RCC 7860 (cell line): Measurements from ENCODE around the gene PBX1.
A peak's percentile ranks its signal among the peaks of the same experiment; 100 is the strongest.

ENCODE experiments used
- DNase-seq: peaks from one replicate; pipeline ENCODE4 v3.0.0-alpha.2; 2015; ENCODE audit warnings: low spot score
- FAIRE-seq: peaks from 2 replicates; lab custom pipeline; 2012; peaks lifted over from hg19 to GRCh38; lab: Jason Lieb, UNC

PBX1 gene

DNA sequence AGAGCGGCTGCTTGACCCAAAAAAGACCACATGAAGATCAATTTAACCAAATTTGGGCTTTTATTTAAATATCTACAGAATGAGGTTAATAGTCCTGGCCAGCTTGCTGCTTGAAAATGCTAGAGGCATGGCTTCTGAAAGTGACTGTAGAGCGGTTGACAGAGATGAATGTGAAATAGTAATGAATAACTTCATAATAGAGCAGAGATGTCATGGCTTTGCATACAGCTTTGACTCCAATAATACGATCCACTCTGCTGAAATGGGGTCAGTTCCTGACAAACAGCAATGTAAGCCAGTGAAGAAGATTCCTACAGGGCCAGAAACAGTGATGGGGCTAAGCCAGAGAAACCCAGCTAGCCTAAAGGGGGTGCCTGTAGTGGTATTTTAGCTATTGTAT, 183.8 kb downstream of the PBX1 start:
- FAIRE-seq (no peak), DNase-seq (no peak)

DNA sequence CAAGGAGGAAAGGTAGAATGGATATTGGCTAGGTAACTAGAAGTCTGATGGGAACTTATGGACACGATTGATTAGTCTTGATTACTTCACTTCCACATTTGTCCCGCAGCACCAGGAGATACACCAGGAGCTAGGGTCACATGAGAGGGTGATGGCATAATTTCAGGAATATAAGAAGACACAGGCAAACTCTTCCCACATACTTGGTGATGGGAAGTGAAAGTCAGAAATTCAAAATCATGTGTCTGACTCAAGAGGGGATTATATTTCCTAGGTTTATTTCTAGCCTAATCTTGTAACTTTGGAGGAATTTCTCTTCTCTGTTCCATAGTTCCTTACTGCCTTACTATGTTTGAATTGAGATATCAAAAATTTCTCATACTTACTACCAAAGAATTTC, 185.0 kb downstream of the PBX1 start:
- DNase-seq, result no peak
- no peak for FAIRE-seq

DNA sequence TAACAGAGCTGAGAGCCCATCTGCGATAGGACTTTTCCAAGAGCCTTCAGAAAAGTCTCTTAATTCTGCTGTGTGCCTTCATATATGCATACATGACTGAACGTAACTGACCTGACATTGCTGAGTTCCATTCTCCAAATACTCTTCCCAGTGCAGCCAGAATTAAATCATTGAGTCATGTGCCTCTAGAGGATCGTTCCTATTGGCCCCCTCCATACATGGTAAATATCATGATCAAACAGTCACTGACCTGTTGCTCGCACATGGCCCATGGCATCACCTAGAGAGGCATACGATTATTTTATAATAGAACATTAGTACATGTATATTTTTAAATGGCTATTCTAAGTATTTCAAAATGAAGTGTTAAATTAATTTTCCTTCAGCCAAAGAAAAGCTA, 186.8 kb downstream of the PBX1 start:
- no peak for DNase-seq

DNA sequence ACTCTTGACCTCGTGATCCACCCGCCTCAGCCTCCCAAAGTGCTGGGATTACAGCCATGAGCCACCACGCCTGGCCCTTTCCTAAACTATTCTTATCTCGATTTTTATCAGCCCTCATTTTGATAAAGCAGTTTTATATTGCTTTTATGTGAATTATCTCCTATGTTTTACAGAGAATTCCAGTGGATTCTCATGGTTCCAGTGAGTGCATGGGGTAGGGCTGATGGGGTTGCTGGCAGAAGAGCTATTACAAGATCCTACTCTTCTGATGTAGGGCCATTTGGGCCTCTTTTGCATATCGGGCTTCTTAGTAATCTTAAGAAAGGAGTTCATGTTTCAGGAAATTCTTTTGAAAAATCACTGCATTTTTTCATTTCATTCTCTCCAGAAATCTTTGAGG, 187.6 kb downstream of the PBX1 start:
- FAIRE-seq, result no peak

More for the DNA sequence above, 186.8 kb downstream of the PBX1 start:
- no peak for FAIRE-seq

DNA sequence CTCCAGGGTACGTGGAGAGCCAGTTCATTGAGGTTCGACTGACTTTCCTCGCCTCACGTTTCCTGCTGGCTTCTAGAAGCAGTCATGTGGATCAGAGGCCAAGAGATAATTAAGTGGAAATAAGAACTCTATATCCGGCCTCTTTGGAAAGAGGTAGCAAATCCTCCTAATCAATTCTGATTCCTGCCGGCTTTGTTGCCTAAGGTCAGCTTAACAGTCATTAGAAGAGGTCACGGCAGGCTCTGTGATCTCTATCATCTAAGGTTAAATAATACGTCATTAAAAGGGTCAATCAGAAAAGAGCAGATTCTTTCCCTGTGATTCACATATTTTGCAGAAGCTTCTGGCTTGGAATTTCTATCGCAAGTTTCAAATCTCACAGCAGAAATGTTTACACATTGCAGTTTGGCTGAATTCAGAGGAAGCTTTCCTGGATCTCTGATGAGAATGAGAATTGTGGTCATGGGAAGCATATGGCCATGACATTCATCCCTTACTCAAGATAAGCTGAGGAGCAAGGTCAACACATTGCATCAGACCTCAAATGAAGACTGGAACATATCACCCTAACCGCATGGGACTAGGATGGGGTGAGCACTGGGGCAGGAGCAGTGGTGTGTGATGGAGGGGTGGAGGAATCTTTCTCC, 189.4 kb downstream of the PBX1 start:
- FAIRE-seq (peak; percentile 99), DNase-seq (peak; percentile 98)

More for the DNA sequence above, 187.6 kb downstream of the PBX1 start:
- DNase-seq, result no peak

DNA sequence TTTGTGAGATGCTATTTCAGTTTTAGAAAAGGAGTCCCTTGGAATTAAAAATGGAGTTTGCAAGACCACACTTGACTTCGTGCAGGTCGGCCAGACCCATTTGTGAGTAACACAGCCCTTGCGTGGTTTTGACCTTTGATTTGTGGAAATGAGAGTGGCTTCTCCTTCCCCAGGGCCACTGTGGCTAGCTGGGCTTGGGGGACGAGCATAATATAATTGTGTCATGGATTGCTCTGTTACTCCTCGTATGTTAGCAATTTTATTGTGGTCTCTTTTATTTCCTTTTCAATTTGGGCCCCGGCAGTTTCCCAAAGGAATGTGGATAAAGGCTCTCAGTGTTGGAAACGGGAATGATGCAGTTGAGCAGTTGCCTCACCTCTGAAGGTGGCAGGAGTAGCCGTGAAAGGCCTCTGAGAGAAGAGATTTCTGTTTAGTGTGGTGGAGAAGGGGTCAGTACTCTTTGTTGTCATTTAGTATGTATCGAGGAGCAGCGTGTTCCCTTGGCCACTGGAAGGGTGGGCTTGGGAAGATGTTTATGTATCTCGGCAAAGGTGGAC, 194.6 kb downstream of the PBX1 start:
- no peak for DNase-seq
- no peak for FAIRE-seq

DNA sequence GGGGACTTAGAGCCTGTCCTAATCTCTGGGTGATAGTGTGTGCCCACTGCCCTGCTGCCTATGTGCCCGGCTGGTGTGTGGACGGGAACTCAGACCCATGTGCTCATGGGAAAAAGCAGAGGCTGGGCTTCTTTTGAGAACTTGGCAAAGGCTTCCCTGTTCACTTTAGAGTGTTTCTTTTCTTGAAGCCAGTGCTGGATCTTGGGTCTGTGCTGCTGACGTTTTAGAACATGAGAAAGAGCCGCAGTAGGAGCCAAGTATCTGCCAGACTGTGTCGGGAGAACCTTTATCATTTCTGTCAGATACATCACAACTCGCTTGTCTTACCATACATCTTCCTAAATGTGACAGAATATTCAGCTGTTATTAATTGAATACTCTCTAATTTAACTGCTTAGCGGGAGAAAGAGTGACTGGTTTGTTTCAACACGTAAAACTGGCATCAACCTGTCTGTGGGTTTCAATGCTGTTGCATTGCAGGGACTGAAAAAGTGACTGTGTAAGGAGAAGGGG, 195.2 kb downstream of the PBX1 start:
- DNase-seq, result no peak
- no peak for FAIRE-seq

DNA sequence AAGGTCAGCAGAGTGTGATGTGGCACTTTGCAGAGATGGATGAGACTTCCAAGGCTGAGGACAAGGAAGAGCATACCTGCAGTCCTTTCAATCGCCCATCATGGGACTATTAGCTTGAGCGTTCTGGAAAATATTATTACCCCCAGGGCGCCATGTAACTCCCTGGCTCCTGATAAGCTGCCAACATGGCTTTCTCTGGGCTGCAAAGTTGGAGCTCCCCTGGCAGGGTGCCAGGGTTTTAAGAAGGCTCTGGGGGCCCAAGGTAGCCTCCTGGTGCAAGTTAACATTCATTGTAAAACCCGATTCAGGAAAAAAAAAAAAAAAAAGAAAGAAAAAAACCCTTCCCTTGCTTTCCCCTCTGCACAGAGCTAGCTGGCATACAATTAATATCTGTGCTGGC, 196.7 kb downstream of the PBX1 start:
- FAIRE-seq (no peak), DNase-seq (no peak)

DNA sequence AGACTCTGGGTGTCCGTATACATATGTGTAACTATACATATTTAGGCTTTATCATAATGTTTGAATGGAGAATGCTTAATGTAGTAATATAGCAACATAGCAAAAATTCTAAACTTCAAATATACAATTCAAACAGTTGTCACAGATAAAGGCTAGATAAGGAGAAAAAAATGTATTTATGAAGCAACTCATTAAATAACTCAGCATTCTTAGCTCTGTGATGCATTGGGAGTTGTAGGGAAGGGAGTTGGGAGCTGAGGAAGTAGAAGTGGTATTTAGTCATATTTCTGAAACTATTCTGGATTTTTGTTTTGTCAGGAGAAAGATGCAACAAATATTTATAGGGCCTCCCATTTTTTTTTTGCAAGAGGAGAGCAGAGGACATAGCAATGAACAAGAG, 197.8 kb downstream of the PBX1 start:
- FAIRE-seq (no peak), DNase-seq (no peak)

DNA sequence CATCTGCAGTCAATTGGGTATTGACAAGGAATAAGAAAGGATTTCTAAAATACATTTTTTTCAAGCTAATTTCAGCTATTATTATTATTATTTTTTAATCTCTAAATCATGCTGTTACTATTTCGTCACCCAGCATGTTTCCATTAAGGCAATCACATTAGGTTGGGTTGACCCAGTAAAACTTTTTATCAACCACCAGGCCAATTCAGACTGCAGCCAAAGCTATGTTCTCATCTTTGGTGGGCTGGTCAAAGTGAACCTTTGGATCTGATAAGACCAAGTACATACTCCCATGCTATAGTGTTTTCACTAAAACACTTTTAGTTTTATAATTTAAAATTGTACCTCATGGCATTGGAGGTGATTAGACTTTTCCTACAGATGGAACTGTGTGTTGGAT, 198.6 kb downstream of the PBX1 start:
- FAIRE-seq, result no peak
- no peak for DNase-seq

DNA sequence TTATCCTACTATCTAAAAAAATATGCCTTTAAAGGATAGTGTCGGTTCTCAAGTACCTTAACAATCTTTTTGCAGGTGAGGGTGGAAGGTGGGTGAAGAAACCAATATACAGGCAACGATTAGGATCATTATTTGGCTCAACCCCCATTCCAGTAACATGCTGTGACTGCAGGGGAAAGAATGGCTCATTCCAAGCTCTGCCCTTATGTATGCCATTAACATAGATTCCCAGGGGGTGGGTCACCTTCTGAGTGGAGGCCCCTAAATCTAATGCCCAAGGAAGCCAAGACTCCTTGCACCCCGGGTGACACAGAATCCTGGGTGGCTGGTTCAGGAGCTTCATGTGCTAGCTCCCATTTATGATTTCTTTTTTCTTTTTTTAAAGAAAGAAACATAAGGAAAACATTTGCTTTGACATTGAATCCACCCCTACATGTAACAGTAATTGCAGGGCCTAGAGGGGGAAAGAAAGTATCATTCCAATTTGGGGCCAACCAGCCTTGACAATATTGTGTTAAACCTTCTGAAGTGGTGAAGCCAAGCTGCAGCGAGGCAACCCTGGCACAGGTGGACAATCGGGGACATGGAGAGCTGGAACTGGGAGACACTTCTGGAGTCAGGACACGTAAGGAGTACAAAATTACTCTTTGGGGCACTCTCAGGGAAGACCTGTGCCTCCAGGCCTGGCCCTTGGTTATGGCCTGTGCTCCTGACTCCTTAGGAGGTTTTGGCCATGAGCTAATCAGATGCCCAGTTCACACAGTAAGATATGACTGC, 200.3 kb downstream of the PBX1 start:
- no peak for FAIRE-seq
- DNase-seq, result no peak

DNA sequence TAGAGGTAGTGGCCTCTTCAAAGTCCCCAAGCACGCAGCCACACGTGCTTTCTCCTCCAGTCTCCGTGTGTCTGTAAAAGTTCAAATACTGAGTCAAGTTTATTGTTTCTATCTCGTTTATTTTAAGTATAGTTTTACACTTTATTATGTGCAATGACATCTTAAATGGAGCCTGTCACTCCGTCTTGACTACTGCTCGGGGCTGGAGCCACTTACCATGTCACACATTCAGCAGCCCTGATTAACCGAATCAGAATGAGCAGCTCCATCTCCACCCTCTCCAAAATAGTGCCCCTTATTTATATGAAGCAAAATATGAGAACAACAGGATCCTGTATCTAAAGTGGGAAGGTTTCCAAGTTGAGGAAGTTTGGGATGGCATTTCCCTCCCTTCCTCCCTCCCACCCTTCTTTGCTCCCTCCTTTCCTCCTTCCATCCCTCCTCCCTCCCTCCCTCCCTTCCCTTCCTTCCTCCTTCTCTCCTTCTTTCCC, 201.0 kb downstream of the PBX1 start:
- DNase-seq (no peak), FAIRE-seq (no peak)

DNA sequence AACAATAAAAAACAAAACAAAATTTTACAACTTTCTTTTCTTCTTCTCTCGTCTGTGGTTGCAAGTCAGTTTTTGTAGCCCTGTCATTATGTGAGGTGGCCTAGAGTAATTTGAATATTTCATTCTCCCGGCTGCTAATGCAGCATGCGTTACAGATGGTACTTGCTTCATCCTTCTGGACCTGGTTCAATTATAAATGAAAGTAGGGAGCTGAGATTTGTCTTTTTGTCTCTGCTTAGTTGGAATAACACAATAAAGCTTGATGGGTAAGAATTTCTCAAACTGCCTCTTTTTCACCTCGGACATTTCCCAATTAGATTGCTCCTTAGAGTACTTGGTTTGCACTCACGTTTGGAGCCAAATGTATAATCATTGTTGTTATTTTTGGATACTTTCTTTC, 201.6 kb downstream of the PBX1 start:
- FAIRE-seq (no peak), DNase-seq (no peak)

DNA sequence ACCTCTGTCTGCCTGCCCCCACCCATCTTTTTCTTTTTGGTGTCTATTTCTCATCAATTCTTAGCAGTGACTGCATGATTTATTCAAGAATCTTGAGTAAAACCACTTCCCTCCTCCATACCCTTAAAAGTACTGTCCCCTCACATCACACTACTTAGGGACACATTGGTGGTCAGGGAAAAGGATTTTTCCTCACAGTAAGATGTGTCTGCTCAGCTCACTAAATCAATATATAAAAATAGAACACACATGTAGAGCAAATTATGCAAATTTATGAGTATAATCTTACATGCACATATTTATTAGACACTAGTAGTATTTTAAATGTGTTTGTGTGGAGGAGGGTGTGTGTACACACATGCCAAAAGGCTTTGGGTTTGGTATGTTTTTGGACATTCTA, 202.0 kb downstream of the PBX1 start:
- FAIRE-seq (no peak), DNase-seq (no peak)

DNA sequence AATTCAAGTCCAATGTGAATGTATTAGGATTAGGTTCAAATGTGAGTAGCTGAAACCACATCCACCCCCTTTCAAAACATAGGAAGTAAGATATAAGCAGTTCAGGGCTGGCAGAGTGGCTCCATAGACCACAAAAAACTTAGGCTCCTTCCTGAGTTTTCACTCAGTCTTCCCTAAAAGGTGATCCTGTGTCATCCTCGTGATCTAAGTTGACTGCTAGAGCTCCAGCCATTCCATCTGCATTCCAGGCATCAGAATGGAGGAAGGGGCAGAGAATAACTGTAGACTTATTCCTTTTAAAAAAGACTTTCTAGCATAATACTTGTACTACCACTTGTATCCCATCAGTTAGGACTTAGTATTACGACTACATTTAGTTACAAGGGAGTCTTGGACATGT, 204.1 kb downstream of the PBX1 start:
- FAIRE-seq (no peak), DNase-seq (no peak)

DNA sequence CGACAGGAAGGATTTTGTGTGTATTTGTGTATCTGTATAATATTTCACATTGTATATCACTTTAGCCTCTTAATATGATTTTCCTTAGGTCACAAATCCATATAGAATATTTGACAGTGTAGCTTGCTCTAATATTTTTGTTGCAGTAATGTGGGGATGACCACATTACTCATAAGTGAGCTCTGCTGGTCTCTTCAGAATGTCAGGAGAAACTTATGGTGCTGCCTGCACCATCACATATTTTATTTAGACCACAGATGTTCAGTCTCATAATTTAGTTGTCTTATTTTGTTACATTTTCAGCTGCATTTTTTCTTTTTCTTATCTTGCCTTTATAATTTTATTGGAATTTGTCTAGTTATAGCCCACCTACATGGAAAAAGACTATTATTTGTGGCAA, 205.3 kb downstream of the PBX1 start:
- FAIRE-seq, result no peak
- no peak for DNase-seq

DNA sequence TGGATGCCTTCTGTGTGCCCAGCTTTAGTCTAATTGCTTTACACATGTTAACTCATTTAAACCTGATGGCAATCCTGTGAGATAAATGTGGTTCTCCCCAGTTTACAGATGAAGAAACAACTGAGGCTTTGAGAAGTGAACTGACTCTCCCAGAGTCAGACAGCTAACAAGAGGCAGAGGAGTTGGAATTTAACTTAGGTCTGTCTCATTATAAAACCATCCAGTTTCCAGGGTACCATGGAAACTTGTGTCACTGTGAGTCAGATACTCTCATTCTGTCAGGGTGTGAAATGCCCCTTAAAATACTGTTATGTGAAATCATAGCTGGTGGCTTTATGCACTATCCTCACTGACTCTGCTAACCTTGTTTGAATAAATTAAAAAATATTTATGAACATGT, 206.6 kb downstream of the PBX1 start:
- peak; percentile 93 for DNase-seq
- peak; percentile 91 for FAIRE-seq

DNA sequence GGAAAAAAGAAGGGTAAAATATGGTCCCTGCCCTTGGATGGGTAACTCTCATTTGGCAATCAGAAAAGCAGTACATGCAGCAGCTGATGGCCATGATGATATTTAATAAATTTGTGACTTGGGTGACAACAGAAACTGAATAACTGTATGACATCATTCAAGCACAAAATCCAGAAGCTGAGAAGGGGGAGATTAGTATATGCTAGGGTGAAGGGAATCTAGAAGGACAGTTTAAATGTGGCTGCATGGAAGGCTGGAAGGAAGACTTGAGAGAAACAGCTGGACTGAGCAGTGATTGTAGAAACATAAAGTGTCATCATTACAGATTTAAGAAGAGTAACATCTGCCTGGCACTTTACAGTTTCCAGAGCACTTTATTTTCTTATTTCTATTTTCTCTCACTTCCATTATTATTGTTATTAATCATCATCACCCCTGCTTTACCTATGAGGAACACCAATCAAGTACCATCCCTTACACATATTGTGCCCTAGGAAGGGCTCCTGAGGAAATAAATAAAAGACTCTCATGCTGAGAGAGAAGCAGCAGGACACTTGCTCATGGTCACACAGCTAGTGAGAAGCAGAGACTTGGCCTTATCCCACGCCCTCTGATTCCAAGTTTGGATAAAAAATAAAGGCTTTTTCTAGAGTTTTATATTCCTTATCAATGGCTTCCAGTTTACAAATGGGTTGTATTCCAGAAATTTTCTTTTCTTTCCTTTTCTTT, 207.2 kb downstream of the PBX1 start:
- FAIRE-seq (no peak), DNase-seq (no peak)

DNA sequence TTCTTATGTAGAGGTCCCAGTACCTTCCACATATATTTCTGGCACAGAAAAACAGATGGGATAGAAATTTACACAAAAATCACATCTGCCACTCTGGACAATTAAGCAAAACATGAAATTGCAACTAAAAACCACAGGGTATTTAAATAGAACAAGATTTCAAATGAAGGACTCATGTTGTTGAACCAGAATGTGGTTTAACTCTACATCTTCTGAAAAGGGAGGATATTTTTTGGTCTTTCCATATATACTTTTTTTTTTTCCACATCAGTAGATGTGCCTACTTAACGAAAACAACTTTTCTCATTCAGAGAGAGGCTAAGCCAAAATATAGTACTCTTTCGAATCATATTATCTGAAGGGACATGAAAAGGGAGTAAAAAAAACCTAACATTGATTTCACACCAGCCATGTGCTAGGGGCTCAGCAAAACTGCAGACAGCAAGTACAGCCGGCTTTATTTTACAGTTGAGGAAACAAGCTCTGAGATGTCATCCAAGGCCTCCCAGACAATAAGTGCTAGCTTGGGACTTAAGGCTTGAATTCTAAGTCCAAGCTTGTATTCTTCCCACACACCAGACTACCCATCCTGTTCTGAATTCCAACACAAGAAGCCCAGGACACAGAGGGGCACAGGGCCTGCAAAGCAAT, 208.9 kb downstream of the PBX1 start:
- DNase-seq, result peak; percentile 9
- no peak for FAIRE-seq

DNA sequence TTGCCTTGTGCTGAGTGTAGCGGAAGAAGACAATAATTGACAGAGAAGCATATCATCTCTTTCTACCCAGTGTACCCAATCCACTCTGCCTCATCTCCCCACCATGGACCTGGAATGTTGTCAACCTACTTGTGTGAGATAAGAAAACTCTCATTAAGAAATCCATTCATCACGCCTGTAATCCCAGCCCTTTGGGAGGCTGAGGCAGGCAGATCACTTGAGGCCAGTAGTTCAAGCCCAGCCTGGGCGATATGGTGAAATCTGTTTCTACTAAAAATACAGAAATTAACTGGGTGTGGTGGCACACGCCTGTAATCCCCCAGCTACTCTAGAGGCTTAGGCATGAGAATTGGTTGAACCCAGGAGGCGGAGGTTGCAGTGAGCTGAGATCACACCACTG, 209.6 kb downstream of the PBX1 start:
- DNase-seq (no peak), FAIRE-seq (no peak)
